Neural progenitor cell (in vitro differentiated cells): Measurements from ENCODE around the gene FADS6. TPM values are rescaled to one million over a fixed set of nuclear protein-coding genes. Genes with fewer than 3 reads are reported as not detected.

Source experiments
- DNase-seq: peaks from one replicate; pipeline ENCODE4 v3.0.0-alpha.2; 2016; ENCODE audit warnings: low spot score
- H2AFZ ChIP-seq: fragments of 200-600 bp; sonication (generic); replicated peaks from 2 replicates; pipeline ENCODE4 v1.6.1; 2016; ENCODE audit warnings: antibody characterized with exemption
- H3F3A ChIP-seq: fragments of 200-600 bp; sonication (generic); 2 replicates; pipeline ENCODE4 v1.6.1; 2016; ENCODE audit warnings: antibody characterized with exemption, low read depth
- H3K27ac ChIP-seq: fragments of 200-600 bp; sonication (generic); 2 replicates; pipeline ENCODE4 v1.5.1; 2016; ENCODE audit warnings: mild to moderate bottlenecking
- H3K27me3 ChIP-seq: fragments of 200-600 bp; sonication (generic); 2 replicates; pipeline ENCODE4 v1.6.1; 2016; ENCODE audit warnings: mild to moderate bottlenecking, moderate library complexity
- H3K36me3 ChIP-seq: fragments of 200-600 bp; sonication (generic); 2 replicates; pipeline ENCODE4 v1.5.1; 2016
- H3K4me1 ChIP-seq: fragments of 200-600 bp; sonication (generic); 2 replicates; pipeline ENCODE4 v1.6.1; 2016; ENCODE audit warnings: mixed run types
- H3K4me2 ChIP-seq: fragments of 200-600 bp; sonication (generic); 2 replicates; pipeline ENCODE4 v1.6.1; 2016
- H3K4me3 ChIP-seq: fragments of 200-600 bp; sonication (generic); 2 replicates; pipeline ENCODE4 v1.5.1; 2016
- H3K79me2 ChIP-seq: fragments of 200-600 bp; sonication (generic); 2 replicates; pipeline ENCODE4 v1.6.1; 2016; ENCODE audit warnings: low read depth
- H3K9ac ChIP-seq: fragments of 200-600 bp; sonication (generic); 2 replicates; pipeline ENCODE4 v1.6.1; 2016
- H3K9me3 ChIP-seq: fragments of 200-600 bp; sonication (generic); 2 replicates; pipeline ENCODE4 v1.5.1; 2016; ENCODE audit warnings: low read depth
- H4K20me1 ChIP-seq: fragments of 200-600 bp; sonication (generic); 2 replicates; pipeline ENCODE4 v1.6.1; 2016; ENCODE audit warnings: low read depth
- H3K27ac Mint-ChIP-seq: 3 replicates; pipeline ENCODE4 v1.8.0; 2021; ENCODE audit warnings: mixed read lengths
- H3K27me3 Mint-ChIP-seq: 2 replicates; pipeline ENCODE4 v1.8.0; 2022; ENCODE audit warnings: low read depth, mild to moderate bottlenecking, inconsistent platforms, moderate library complexity, mixed read lengths; ENCODE audit not compliant: insufficient read depth
- H3K36me3 Mint-ChIP-seq: 3 replicates; pipeline ENCODE4 v1.8.0; 2021; ENCODE audit warnings: mixed read lengths
- H3K4me1 Mint-ChIP-seq: 3 replicates; pipeline ENCODE4 v1.8.0; 2021; ENCODE audit warnings: mixed read lengths
- H3K4me3 Mint-ChIP-seq: 3 replicates; pipeline ENCODE4 v1.8.0; 2021; ENCODE audit warnings: mild to moderate bottlenecking, moderate library complexity, mixed read lengths
- H3K9me3 Mint-ChIP-seq: 3 replicates; pipeline ENCODE4 v1.8.0; 2020; ENCODE audit warnings: mixed read lengths
- CTCF ChIP-seq: fragments of 200-600 bp; sonication (generic); IDR thresholded peaks from 2 replicates; pipeline ENCODE4 v1.5.1; 2017; ENCODE audit warnings: antibody characterized with exemption, mild to moderate bottlenecking
- EZH2 ChIP-seq: fragments of 200-600 bp; sonication (generic); IDR thresholded peaks from 2 replicates; pipeline ENCODE4 v1.6.1; 2017; ENCODE audit warnings: antibody characterized with exemption, mild to moderate bottlenecking, moderate library complexity
- EZH2phosphoT487 ChIP-seq: fragments of 200-600 bp; sonication (generic); IDR thresholded peaks from 2 replicates; pipeline ENCODE4 v1.6.1; 2017; ENCODE audit warnings: antibody characterized with exemption
- total RNA-seq: library from RNA; depleted of rRNA; stranded (reverse); fragments of >200 nt; gene quantifications from 2 replicates; pipeline ENCODE4 v1.2.3, GENCODE V29; 2015; ENCODE audit warnings: low replicate concordance

Gene FADS6
- total RNA-seq, 1 donor from 2014 or later, result 0.36 TPM

- H3K4me1 ChIP-seq, result no peaks in the 10 kb centered on the region
- H2AFZ ChIP-seq, result no peak overlapping the region
- H4K20me1 ChIP-seq, result no peaks in the 10 kb centered on the region
- H3K36me3 Mint-ChIP-seq, result no peaks in the 10 kb centered on the region
- no peak for DNase-seq
- no peaks in the 10 kb centered on the region for H3K9me3 Mint-ChIP-seq
- H3K36me3 ChIP-seq, result no peaks in the 10 kb centered on the region
- H3K9ac ChIP-seq, result no peak overlapping the region
- H3K27ac Mint-ChIP-seq, result no peak overlapping the region
- H3K4me3 ChIP-seq, result no peak overlapping the region
- TF ChIP-seq EZH2 (no peak), EZH2phosphoT487 (no peak), CTCF (no peak)
- no peaks in the 10 kb centered on the region for H3K9me3 ChIP-seq
- no peaks in the 10 kb centered on the region for H3K27me3 ChIP-seq
- no peaks in the 10 kb centered on the region for H3F3A ChIP-seq
- no peaks in the 10 kb centered on the region for H3K79me2 ChIP-seq
- H3K27me3 Mint-ChIP-seq, result peaks cover 23% of the 10 kb centered on the region
- no peak overlapping the region for H3K4me3 Mint-ChIP-seq
- H3K4me1 Mint-ChIP-seq, result peaks cover 2% of the 10 kb centered on the region
- no peak overlapping the region for H3K27ac ChIP-seq
- H3K4me2 ChIP-seq, result no peak overlapping the region
Measured at GRCh38 chr17:74903671-74904070, 10.2 kb upstream of the FADS6 start.

- Histone ChIP-seq H3K36me3 (no peaks in the 10 kb centered on the region), H2AFZ (no peak overlapping the region), H3K4me2 (no peak overlapping the region), H3K9me3 (no peaks in the 10 kb centered on the region), H3K4me3 (no peak overlapping the region), H3K79me2 (no peaks in the 10 kb centered on the region), H3K9ac (no peak overlapping the region), H3K4me1 (no peaks in the 10 kb centered on the region), H4K20me1 (no peaks in the 10 kb centered on the region), H3K27me3 (no peaks in the 10 kb centered on the region), H3K27ac (no peak overlapping the region), H3F3A (no peaks in the 10 kb centered on the region)
- peaks cover 21% of the 10 kb centered on the region for H3K27me3 Mint-ChIP-seq
- no peak overlapping the region for H3K27ac Mint-ChIP-seq
- no peaks in the 10 kb centered on the region for H3K9me3 Mint-ChIP-seq
- TF ChIP-seq CTCF (no peak), EZH2 (no peak), EZH2phosphoT487 (no peak)
- H3K4me3 Mint-ChIP-seq, result no peak overlapping the region
- H3K4me1 Mint-ChIP-seq, result peaks cover 2% of the 10 kb centered on the region
- no peak for DNase-seq
- no peaks in the 10 kb centered on the region for H3K36me3 Mint-ChIP-seq
Measured at GRCh38 chr17:74903034-74903433, 9.6 kb upstream of the FADS6 start.

GRCh38 chr17:74901353-74902135 lies 8.1 kb upstream of the FADS6 start:
- Mint-ChIP-seq H3K4me1 (peaks cover 2% of the 10 kb centered on the region), H3K4me3 (no peak overlapping the region), H3K9me3 (no peaks in the 10 kb centered on the region), H3K27ac (peak overlapping the region; percentile 68), H3K36me3 (no peaks in the 10 kb centered on the region), H3K27me3 (peaks cover 27% of the 10 kb centered on the region)
- TF ChIP-seq EZH2phosphoT487, result no peak
- no peak for TF ChIP-seq CTCF
- no peak for TF ChIP-seq EZH2
- Histone ChIP-seq H2AFZ (no peak overlapping the region), H3K27ac (no peak overlapping the region), H3K4me2 (no peak overlapping the region), H4K20me1 (no peaks in the 10 kb centered on the region), H3K4me3 (no peak overlapping the region), H3K27me3 (peaks cover 12% of the 10 kb centered on the region), H3K9me3 (no peaks in the 10 kb centered on the region), H3K9ac (no peak overlapping the region), H3K4me1 (no peaks in the 10 kb centered on the region), H3K36me3 (no peaks in the 10 kb centered on the region), H3K79me2 (no peaks in the 10 kb centered on the region), H3F3A (no peaks in the 10 kb centered on the region)
- DNase-seq, result no peak
